GM19463 (cell line): ENCODE results near the gene KRTAP5-2.
"Not testable (repeated sequence)": the region's sequence is repeated elsewhere in the genome, so short reads cannot be mapped to it uniquely, and the experiment has no call there.

Experiments
- ATAC-seq: cut with Tn5 transposase; IDR thresholded peaks from one replicate; pipeline ENCODE4 v1.9.1; 2021; ENCODE audit warnings: mild to moderate bottlenecking, moderate library complexity; ENCODE audit not compliant: unreplicated experiment

Gene KRTAP5-2

GRCh38 chr11:1628506-1629325 lies 30.6 kb upstream of the KRTAP5-2 start:
- no peak for ATAC-seq

GRCh38 chr11:1625541-1625940 lies 27.4 kb upstream of the KRTAP5-2 start:
- no peak for ATAC-seq

GRCh38 chr11:1624621-1625020 lies 26.5 kb upstream of the KRTAP5-2 start:
- no peak for ATAC-seq

- no peak for ATAC-seq
Observed at GRCh38 chr11:1623716-1624115, 25.6 kb upstream of the KRTAP5-2 start.

GRCh38 chr11:1622086-1622485 lies 24.0 kb upstream of the KRTAP5-2 start, which contains the start of gene KRTAP5-4:
TSS of gene KRTAP5-4 (minus strand) at chr11:1622138. CDS start at chr11:1622093, 45 bp downstream.
- ATAC-seq, result no peak

GRCh38 chr11:1619449-1619848 lies 21.4 kb upstream of the KRTAP5-2 start:
- ATAC-seq, result no peak

GRCh38 chr11:1618231-1618630 lies 20.1 kb upstream of the KRTAP5-2 start:
- no peak for ATAC-seq

- no peak for ATAC-seq
Observed at GRCh38 chr11:1608363-1608762, 10.3 kb upstream of the KRTAP5-2 start, which contains the start of gene KRTAP5-3. TSS of gene KRTAP5-3 (minus strand) at chr11:1608463. CDS start at chr11:1608385, 78 bp downstream.

GRCh38 chr11:1607901-1608300 lies 9.8 kb upstream of the KRTAP5-2 start:
- ATAC-seq, result not testable (repeated sequence)

- ATAC-seq, result not testable (repeated sequence)
Observed at GRCh38 chr11:1607156-1607845, 9.2 kb upstream of the KRTAP5-2 start.

GRCh38 chr11:1605923-1606322 lies 7.8 kb upstream of the KRTAP5-2 start:
- peak; percentile 89 for ATAC-seq

GRCh38 chr11:1604711-1605110 lies 6.6 kb upstream of the KRTAP5-2 start:
- no peak for ATAC-seq

- ATAC-seq, result no peak
Observed at GRCh38 chr11:1604181-1604580, 6.1 kb upstream of the KRTAP5-2 start.

- ATAC-seq, result no peak
Observed at GRCh38 chr11:1603629-1604028, 5.5 kb upstream of the KRTAP5-2 start.

- ATAC-seq, result not testable (repeated sequence)
Observed at GRCh38 chr11:1601663-1602062, 3.6 kb upstream of the KRTAP5-2 start.

GRCh38 chr11:1600626-1601025 lies 2.5 kb upstream of the KRTAP5-2 start:
- no peak for ATAC-seq

- no peak for ATAC-seq
Observed at GRCh38 chr11:1598816-1599215, 722 bp upstream of the KRTAP5-2 start.

GRCh38 chr11:1598406-1598805 lies 312 bp upstream of the KRTAP5-2 start:
- ATAC-seq, result not testable (repeated sequence)

GRCh38 chr11:1597331-1597993 lies 632 bp downstream of the KRTAP5-2 start:
- ATAC-seq, result no peak

- ATAC-seq, result not testable (repeated sequence)
Observed at GRCh38 chr11:1596576-1597121, 1.4 kb downstream of the KRTAP5-2 start.

- not testable (repeated sequence) for ATAC-seq
Observed at GRCh38 chr11:1595994-1596575, 2.0 kb downstream of the KRTAP5-2 start.
